Activated CD4-positive, alpha-beta memory T cell treated with anti-CD3 and anti-CD28 coated beads for 36 hours (primary cell): Measurements from ENCODE around the gene EN2. TPM values are rescaled to one million over a fixed set of nuclear protein-coding genes. Genes with fewer than 3 reads are reported as not detected.

ENCODE experiments used
- CTCF ChIA-PET: fragments of 350-600 bp; sonication (Branson Sonifier 250); formaldehyde crosslinking; loops from one replicate; lab custom pipeline; 2021; ENCODE audit warnings: antibody characterized with exemption, inconsistent platforms; lab: Charles Lee
- POLR2A ChIA-PET: fragments of 350-600 bp; sonication (Branson Sonifier 250); formaldehyde crosslinking; loops from one replicate; lab custom pipeline; 2021; ENCODE audit warnings: antibody characterized with exemption; lab: Charles Lee
- DNase-seq: peaks from one replicate; pipeline ENCODE4 v3.0.0-alpha.2; 2020
- H3K27ac Mint-ChIP-seq: one replicate; pipeline ENCODE4 v1.8.0; 2021; ENCODE audit warnings: mixed read lengths
- H3K27me3 Mint-ChIP-seq: one replicate; pipeline ENCODE4 v1.8.0; 2021; ENCODE audit warnings: mixed read lengths
- H3K36me3 Mint-ChIP-seq: one replicate; pipeline ENCODE4 v1.8.0; 2021; ENCODE audit warnings: mixed read lengths
- H3K4me1 Mint-ChIP-seq: one replicate; pipeline ENCODE4 v1.8.0; 2021; ENCODE audit warnings: low read depth, mixed read lengths
- H3K4me3 Mint-ChIP-seq: one replicate; pipeline ENCODE4 v1.8.0; 2021; ENCODE audit warnings: mild to moderate bottlenecking, mixed read lengths
- H3K9me3 Mint-ChIP-seq: one replicate; pipeline ENCODE4 v1.8.0; 2021; ENCODE audit warnings: mixed read lengths
- intact Hi-C: fragments of 100-400 bp; cut with micrococcal nuclease; formaldehyde crosslinking; loops from one replicate; pipeline ENCODE4 v1.15.1; 2023
- total RNA-seq, 2 experiments: library from RNA; stranded (reverse); gene quantifications; one replicate each; pipeline ENCODE4 v1.2.3, GENCODE V29; 2021

The EN2 gene
- total RNA-seq, 2 experiments from 2014 or later = not detected

GRCh38 chr7:155447603-155448002, 10.3 kb upstream of the EN2 start:
- H3K9me3 Mint-ChIP-seq = no peaks in the 10 kb centered on the region
- CTCF ChIA-PET = no interaction called here
- peaks cover 53% of the 10 kb centered on the region for H3K27me3 Mint-ChIP-seq
- H3K4me3 Mint-ChIP-seq = no peak overlapping the region
- POLR2A ChIA-PET = no interaction called here
- peaks cover 3% of the 10 kb centered on the region for H3K4me1 Mint-ChIP-seq
- H3K36me3 Mint-ChIP-seq = no peaks in the 10 kb centered on the region
- no peak for DNase-seq
- no peak overlapping the region for H3K27ac Mint-ChIP-seq
- intact Hi-C loops = no loop called here

- ChIA-PET CTCF (no interaction called here), POLR2A (no interaction called here)
- Mint-ChIP-seq H3K9me3 (no peaks in the 10 kb centered on the region), H3K4me1 (peaks cover 3% of the 10 kb centered on the region), H3K4me3 (no peak overlapping the region), H3K36me3 (no peaks in the 10 kb centered on the region), H3K27ac (no peak overlapping the region), H3K27me3 (peaks cover 59% of the 10 kb centered on the region)
- no peak for DNase-seq
- intact Hi-C loops = no loop called here
These were observed 9.3 kb upstream of the EN2 start for GRCh38 chr7:155448632-155449007.

GRCh38 chr7:155449008-155449868, 8.7 kb upstream of the EN2 start:
- Mint-ChIP-seq H3K36me3 (no peaks in the 10 kb centered on the region), H3K27ac (no peak overlapping the region), H3K4me1 (peaks cover 4% of the 10 kb centered on the region), H3K27me3 (peaks cover 60% of the 10 kb centered on the region), H3K9me3 (no peaks in the 10 kb centered on the region), H3K4me3 (no peak overlapping the region)
- CTCF ChIA-PET = interaction anchor here (1.1 kb wide), 1 partner anchor 71 kb away, joined by 6 read pairs; no protein-coding TSS in a partner anchor
- POLR2A ChIA-PET = interaction anchor here (0.6 kb wide), 1 partner anchor 360 kb away, joined by 4 read pairs; no protein-coding TSS in a partner anchor
- DNase-seq = no peak
- intact Hi-C loops = no loop called here

GRCh38 chr7:155449869-155450557, 7.9 kb upstream of the EN2 start:
- POLR2A ChIA-PET = interaction anchor here (0.6 kb wide), 1 partner anchor 361 kb away, joined by 4 read pairs; no protein-coding TSS in a partner anchor
- peaks cover 11% of the 10 kb centered on the region for H3K4me1 Mint-ChIP-seq
- no peaks in the 10 kb centered on the region for H3K9me3 Mint-ChIP-seq
- intact Hi-C loops = loop anchor here (2.0 to 5.0 kb wide), 2 partner anchors 69 to 1567 kb away; no protein-coding TSS in a partner anchor
- no peak for DNase-seq
- no peak overlapping the region for H3K4me3 Mint-ChIP-seq
- CTCF ChIA-PET = interaction anchor here (1.1 kb wide), 1 partner anchor 72 kb away, joined by 6 read pairs; no protein-coding TSS in a partner anchor
- H3K36me3 Mint-ChIP-seq = no peaks in the 10 kb centered on the region
- peaks cover 65% of the 10 kb centered on the region for H3K27me3 Mint-ChIP-seq
- no peak overlapping the region for H3K27ac Mint-ChIP-seq

- Mint-ChIP-seq H3K4me3 (no peak overlapping the region), H3K9me3 (no peaks in the 10 kb centered on the region), H3K36me3 (no peaks in the 10 kb centered on the region), H3K27me3 (peaks cover 67% of the 10 kb centered on the region), H3K4me1 (peaks cover 13% of the 10 kb centered on the region), H3K27ac (no peak overlapping the region)
- intact Hi-C loops = loop anchor here (2.0 to 5.0 kb wide), 2 partner anchors 70 to 1567 kb away; no protein-coding TSS in a partner anchor
- POLR2A ChIA-PET = no interaction called here
- CTCF ChIA-PET = no interaction called here
- DNase-seq = no peak
These were observed 7.4 kb upstream of the EN2 start for GRCh38 chr7:155450558-155450969.

- POLR2A ChIA-PET = no interaction called here
- intact Hi-C loops = loop anchor here (2.0 to 5.0 kb wide), 2 partner anchors 70 to 1566 kb away; no protein-coding TSS in a partner anchor
These were observed 6.7 kb upstream of the EN2 start for GRCh38 chr7:155450970-155451801.

GRCh38 chr7:155451840-155452239, 6.1 kb upstream of the EN2 start:
- no peaks in the 10 kb centered on the region for H3K9me3 Mint-ChIP-seq
- DNase-seq = no peak
- CTCF ChIA-PET = interaction anchor here (0.6 to 1.5 kb wide), 3 partner anchors 77 to 107 kb away, joined by 3 to 4 read pairs (median 3); no protein-coding TSS in a partner anchor
- peaks cover 75% of the 10 kb centered on the region for H3K27me3 Mint-ChIP-seq
- POLR2A ChIA-PET = no interaction called here
- H3K36me3 Mint-ChIP-seq = no peaks in the 10 kb centered on the region
- no peak overlapping the region for H3K27ac Mint-ChIP-seq
- H3K4me3 Mint-ChIP-seq = no peak overlapping the region
- H3K4me1 Mint-ChIP-seq = peaks cover 20% of the 10 kb centered on the region
- intact Hi-C loops = loop anchor here (2.0 to 5.0 kb wide), 3 partner anchors 17 to 1565 kb away; no protein-coding TSS in a partner anchor

More at GRCh38 chr7:155450970-155451801, 6.7 kb upstream of the EN2 start:
- DNase-seq = no peak
- H3K4me3 Mint-ChIP-seq = no peak overlapping the region
- H3K9me3 Mint-ChIP-seq = no peaks in the 10 kb centered on the region
- H3K36me3 Mint-ChIP-seq = no peaks in the 10 kb centered on the region
- H3K4me1 Mint-ChIP-seq = peaks cover 14% of the 10 kb centered on the region
- H3K27ac Mint-ChIP-seq = no peak overlapping the region
- H3K27me3 Mint-ChIP-seq = peaks cover 69% of the 10 kb centered on the region
- CTCF ChIA-PET = interaction anchor here (0.6 to 1.5 kb wide), 2 partner anchors 83 to 106 kb away, joined by 3 to 4 read pairs; no protein-coding TSS in a partner anchor

GRCh38 chr7:155452505-155453295, 5.2 kb upstream of the EN2 start:
- POLR2A ChIA-PET = no interaction called here
- H3K4me3 Mint-ChIP-seq = no peak overlapping the region

GRCh38 chr7:155453296-155454182, 4.4 kb upstream of the EN2 start:
- intact Hi-C loops = loop anchor here (2.0 to 5.0 kb wide), 3 partner anchors 15 to 1564 kb away; no protein-coding TSS in a partner anchor
- H3K27ac Mint-ChIP-seq = no peak overlapping the region
- ChIA-PET POLR2A (no interaction called here), CTCF (no interaction called here)
- no peaks in the 10 kb centered on the region for H3K36me3 Mint-ChIP-seq
- H3K9me3 Mint-ChIP-seq = no peaks in the 10 kb centered on the region
- peaks cover 24% of the 10 kb centered on the region for H3K4me1 Mint-ChIP-seq
- DNase-seq = no peak
- no peak overlapping the region for H3K4me3 Mint-ChIP-seq
- peaks cover 70% of the 10 kb centered on the region for H3K27me3 Mint-ChIP-seq

More at GRCh38 chr7:155452505-155453295, 5.2 kb upstream of the EN2 start:
- CTCF ChIA-PET = interaction anchor here (1.1 to 1.5 kb wide), 2 partner anchors 76 to 108 kb away, joined by 3 read pairs; no protein-coding TSS in a partner anchor
- Mint-ChIP-seq H3K27me3 (peaks cover 76% of the 10 kb centered on the region), H3K9me3 (no peaks in the 10 kb centered on the region), H3K4me1 (peaks cover 22% of the 10 kb centered on the region), H3K27ac (no peak overlapping the region), H3K36me3 (no peaks in the 10 kb centered on the region)
- no peak for DNase-seq
- intact Hi-C loops = loop anchor here (2.0 to 5.0 kb wide), 2 partner anchors 16 to 1565 kb away; no protein-coding TSS in a partner anchor
